Activated naive CD8-positive, alpha-beta T cell treated with anti-CD3 and anti-CD28 coated beads, Interleukin-2, amount 50 U/mL, for 24 hours (primary cell): ENCODE data around the gene PTPRT.
"Not testable (repeated sequence)": the region's sequence is repeated elsewhere in the genome, so short reads cannot be mapped to it uniquely, and the experiment has no call there.

ENCODE experiments used
- ATAC-seq: fragments of 150-1000 bp; cut with Tn5 transposase; one replicate; pipeline ENCODE4 v1.10.0; 2021
- DNase-seq: peaks from one replicate; pipeline ENCODE4 v3.0.0; 2021
- H3K27ac Mint-ChIP-seq: one replicate; pipeline ENCODE4 v1.8.0; 2021; ENCODE audit warnings: mild to moderate bottlenecking, mixed read lengths
- H3K27me3 Mint-ChIP-seq: one replicate; pipeline ENCODE4 v1.8.0; 2021; ENCODE audit warnings: mixed read lengths
- H3K36me3 Mint-ChIP-seq: one replicate; pipeline ENCODE4 v1.8.0; 2021; ENCODE audit warnings: low read depth, mixed read lengths
- H3K4me1 Mint-ChIP-seq: one replicate; pipeline ENCODE4 v1.8.0; 2021; ENCODE audit warnings: mixed read lengths
- H3K4me3 Mint-ChIP-seq: one replicate; pipeline ENCODE4 v1.8.0; 2021; ENCODE audit warnings: mild to moderate bottlenecking, moderate library complexity, mixed read lengths
- H3K9me3 Mint-ChIP-seq: one replicate; pipeline ENCODE4 v1.8.0; 2021; ENCODE audit warnings: mixed read lengths

The PTPRT gene

DNA sequence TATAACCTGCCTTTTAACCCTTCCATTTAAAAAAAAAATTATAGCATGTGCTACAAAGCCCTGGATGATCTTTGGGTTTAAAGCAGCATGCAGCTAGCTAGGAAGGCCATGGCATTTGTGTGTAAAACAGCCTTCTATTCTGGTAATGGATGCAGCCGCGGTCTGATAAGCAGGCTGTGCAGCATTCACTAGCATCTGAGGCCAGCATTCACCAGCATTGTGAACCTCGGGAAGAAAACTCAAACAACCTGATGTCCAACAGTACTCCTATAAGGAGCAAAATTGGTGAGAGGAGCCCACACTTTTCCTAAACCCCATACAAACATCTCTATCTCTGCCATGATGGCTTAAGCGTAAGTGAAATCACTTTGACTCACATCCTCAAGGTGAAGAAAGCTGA is 265.5 kb downstream of the PTPRT start:
- no peak overlapping the region for H3K4me3 Mint-ChIP-seq
- H3K4me1 Mint-ChIP-seq, result no peaks in the 10 kb centered on the region
- H3K9me3 Mint-ChIP-seq, result peaks cover 13% of the 10 kb centered on the region
- no peaks in the 10 kb centered on the region for H3K27me3 Mint-ChIP-seq
- ATAC-seq, result no peak
- no peak overlapping the region for H3K27ac Mint-ChIP-seq
- no peak for DNase-seq
- H3K36me3 Mint-ChIP-seq, result no peaks in the 10 kb centered on the region

GRCh38 chr20:42923348-42923918 is 266.3 kb downstream of the PTPRT start:
- Mint-ChIP-seq H3K4me3 (no peak overlapping the region), H3K27ac (no peak overlapping the region), H3K27me3 (no peaks in the 10 kb centered on the region), H3K9me3 (peaks cover 13% of the 10 kb centered on the region), H3K36me3 (no peaks in the 10 kb centered on the region), H3K4me1 (no peaks in the 10 kb centered on the region)
- DNase-seq (no peak), ATAC-seq (no peak)

- no peaks in the 10 kb centered on the region for H3K4me1 Mint-ChIP-seq
- ATAC-seq (no peak), DNase-seq (no peak)
- no peaks in the 10 kb centered on the region for H3K36me3 Mint-ChIP-seq
- H3K27me3 Mint-ChIP-seq, result no peaks in the 10 kb centered on the region
- no peak overlapping the region for H3K4me3 Mint-ChIP-seq
- no peak overlapping the region for H3K27ac Mint-ChIP-seq
- peaks cover 13% of the 10 kb centered on the region for H3K9me3 Mint-ChIP-seq
Measured at GRCh38 chr20:42920776-42921175, 268.9 kb downstream of the PTPRT start.

DNA sequence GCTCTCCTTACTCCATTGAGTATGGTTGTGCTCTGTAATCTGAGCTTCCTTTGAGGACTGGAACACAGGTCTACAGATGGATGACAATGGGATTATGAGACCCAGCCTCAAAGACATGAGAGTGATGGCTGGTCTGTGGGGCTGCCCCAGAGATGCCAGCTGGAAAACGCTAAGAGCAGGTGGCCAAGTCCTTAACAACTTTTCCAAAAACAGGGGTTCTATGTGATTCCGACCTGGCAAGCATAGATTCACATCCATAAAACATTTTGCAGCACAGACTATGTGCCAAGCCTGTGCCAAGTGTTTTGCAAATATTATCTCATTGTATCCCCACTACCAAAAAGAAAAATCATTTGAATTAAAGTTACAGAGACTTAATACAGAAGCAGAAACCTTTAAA is 270.4 kb downstream of the PTPRT start:
- ATAC-seq (no peak), DNase-seq (no peak)
- no peaks in the 10 kb centered on the region for H3K4me1 Mint-ChIP-seq
- no peak overlapping the region for H3K4me3 Mint-ChIP-seq
- H3K9me3 Mint-ChIP-seq, result peaks cover 13% of the 10 kb centered on the region
- no peak overlapping the region for H3K27ac Mint-ChIP-seq
- H3K36me3 Mint-ChIP-seq, result no peaks in the 10 kb centered on the region
- H3K27me3 Mint-ChIP-seq, result no peaks in the 10 kb centered on the region

- H3K4me1 Mint-ChIP-seq, result no peaks in the 10 kb centered on the region
Measured at GRCh38 chr20:42915081-42915480, 274.6 kb downstream of the PTPRT start.

GRCh38 chr20:42914302-42914701 is 275.4 kb downstream of the PTPRT start:
- Mint-ChIP-seq H3K27me3 (no peaks in the 10 kb centered on the region), H3K4me1 (no peaks in the 10 kb centered on the region), H3K4me3 (no peak overlapping the region), H3K27ac (no peak overlapping the region), H3K9me3 (peaks cover 1% of the 10 kb centered on the region), H3K36me3 (no peaks in the 10 kb centered on the region)
- ATAC-seq (no peak), DNase-seq (no peak)

More at GRCh38 chr20:42915081-42915480, 274.6 kb downstream of the PTPRT start:
- Mint-ChIP-seq H3K27me3 (no peaks in the 10 kb centered on the region), H3K9me3 (peaks cover 6% of the 10 kb centered on the region), H3K4me3 (no peak overlapping the region), H3K27ac (no peak overlapping the region), H3K36me3 (no peaks in the 10 kb centered on the region)
- DNase-seq (no peak), ATAC-seq (no peak)

- not testable (repeated sequence) for H3K36me3 Mint-ChIP-seq, H3K9me3 Mint-ChIP-seq, H3K27ac Mint-ChIP-seq, H3K4me1 Mint-ChIP-seq, ATAC-seq, H3K4me3 Mint-ChIP-seq, DNase-seq, H3K27me3 Mint-ChIP-seq
Measured at GRCh38 chr20:42910808-42911207, 278.9 kb downstream of the PTPRT start.

- ATAC-seq (no peak), DNase-seq (no peak)
- Mint-ChIP-seq H3K9me3 (no peaks in the 10 kb centered on the region), H3K36me3 (no peaks in the 10 kb centered on the region), H3K27me3 (no peaks in the 10 kb centered on the region), H3K27ac (no peak overlapping the region), H3K4me3 (no peak overlapping the region), H3K4me1 (no peaks in the 10 kb centered on the region)
Measured at GRCh38 chr20:42907730-42908129, 282.0 kb downstream of the PTPRT start.

GRCh38 chr20:42906120-42906519 is 283.6 kb downstream of the PTPRT start:
- ATAC-seq, result no peak
- H3K4me1 Mint-ChIP-seq, result no peaks in the 10 kb centered on the region
- H3K9me3 Mint-ChIP-seq, result no peaks in the 10 kb centered on the region
- no peaks in the 10 kb centered on the region for H3K36me3 Mint-ChIP-seq
- no peak for DNase-seq
- no peak overlapping the region for H3K27ac Mint-ChIP-seq
- no peak overlapping the region for H3K4me3 Mint-ChIP-seq
- no peaks in the 10 kb centered on the region for H3K27me3 Mint-ChIP-seq

GRCh38 chr20:42902509-42902908 is 287.2 kb downstream of the PTPRT start:
- DNase-seq (no peak), ATAC-seq (no peak)
- H3K36me3 Mint-ChIP-seq, result no peaks in the 10 kb centered on the region
- H3K4me3 Mint-ChIP-seq, result no peak overlapping the region
- H3K27me3 Mint-ChIP-seq, result no peaks in the 10 kb centered on the region
- no peaks in the 10 kb centered on the region for H3K9me3 Mint-ChIP-seq
- no peak overlapping the region for H3K27ac Mint-ChIP-seq
- H3K4me1 Mint-ChIP-seq, result no peaks in the 10 kb centered on the region

DNA sequence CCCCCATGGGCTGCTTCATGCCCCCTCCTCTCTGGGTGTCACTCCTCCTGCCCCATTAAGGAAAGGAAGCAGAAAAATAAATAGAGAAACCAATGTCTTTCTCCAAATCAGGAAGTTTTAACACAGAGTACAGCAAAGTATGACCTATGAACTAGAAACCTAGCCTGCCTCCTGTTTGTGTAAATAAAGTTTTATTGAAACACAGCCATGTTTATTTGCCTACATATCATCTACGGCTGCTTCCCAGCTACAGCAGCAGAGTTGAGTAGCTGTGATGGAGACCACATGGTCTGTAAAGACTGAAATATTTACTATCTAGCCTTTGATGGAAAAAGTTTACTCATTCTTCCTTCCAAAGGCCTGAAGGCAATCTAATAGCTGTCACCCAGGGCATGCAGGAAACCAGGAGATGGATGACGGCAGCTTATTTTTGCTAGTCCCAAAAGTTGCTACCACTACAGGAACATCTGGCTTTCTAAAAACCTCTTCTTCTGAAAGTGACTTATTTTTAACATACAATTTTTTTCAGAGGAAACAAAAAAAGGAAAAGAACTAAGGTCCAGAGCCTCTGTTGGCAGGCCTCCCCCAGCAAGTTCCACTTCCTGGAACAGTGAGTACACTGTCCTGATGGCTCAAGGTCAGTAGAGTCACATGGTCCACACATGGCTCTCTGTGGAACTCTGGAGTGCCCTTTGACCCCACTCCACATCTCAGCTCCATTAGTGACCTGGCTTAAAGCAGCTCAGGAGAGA is 287.8 kb downstream of the PTPRT start:
- Mint-ChIP-seq H3K36me3 (no peaks in the 10 kb centered on the region), H3K4me1 (no peaks in the 10 kb centered on the region), H3K4me3 (no peak overlapping the region), H3K27ac (no peak overlapping the region), H3K27me3 (no peaks in the 10 kb centered on the region), H3K9me3 (no peaks in the 10 kb centered on the region)
- DNase-seq (no peak), ATAC-seq (no peak)

- H3K27me3 Mint-ChIP-seq, H3K4me3 Mint-ChIP-seq, H3K9me3 Mint-ChIP-seq, H3K4me1 Mint-ChIP-seq, DNase-seq, H3K36me3 Mint-ChIP-seq, H3K27ac Mint-ChIP-seq, ATAC-seq: not testable (repeated sequence)
Measured at GRCh38 chr20:42900764-42901163, 288.9 kb downstream of the PTPRT start.

- H3K9me3 Mint-ChIP-seq, result peaks cover 10% of the 10 kb centered on the region
- DNase-seq (no peak), ATAC-seq (no peak)
- H3K4me1 Mint-ChIP-seq, result no peaks in the 10 kb centered on the region
- H3K27ac Mint-ChIP-seq, result no peak overlapping the region
- no peaks in the 10 kb centered on the region for H3K27me3 Mint-ChIP-seq
- no peaks in the 10 kb centered on the region for H3K36me3 Mint-ChIP-seq
- H3K4me3 Mint-ChIP-seq, result no peak overlapping the region
Measured at GRCh38 chr20:42895020-42895419, 294.7 kb downstream of the PTPRT start.

DNA sequence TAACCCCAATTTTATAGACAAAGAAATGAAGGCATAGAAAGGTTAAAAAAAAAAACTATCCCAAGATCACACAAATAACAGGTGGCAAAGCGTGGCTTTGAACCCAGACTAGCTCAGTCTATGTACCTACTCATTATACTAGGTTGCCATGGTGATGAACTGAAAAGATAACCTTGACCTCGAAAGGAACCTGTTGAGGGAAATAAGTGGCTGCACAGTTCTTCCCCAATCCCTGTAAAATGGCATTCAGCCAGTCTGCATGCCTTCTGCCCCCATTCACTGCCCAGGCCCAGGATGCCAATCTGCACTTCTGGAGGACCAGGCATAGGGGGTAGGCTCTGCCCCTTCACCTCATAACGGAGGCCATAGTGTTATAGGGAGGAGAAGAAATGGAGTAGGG is 295.2 kb downstream of the PTPRT start:
- peaks cover 10% of the 10 kb centered on the region for H3K9me3 Mint-ChIP-seq
- no peaks in the 10 kb centered on the region for H3K4me1 Mint-ChIP-seq
- ATAC-seq, result no peak
- no peak for DNase-seq
- no peaks in the 10 kb centered on the region for H3K27me3 Mint-ChIP-seq
- no peaks in the 10 kb centered on the region for H3K36me3 Mint-ChIP-seq
- no peak overlapping the region for H3K4me3 Mint-ChIP-seq
- no peak overlapping the region for H3K27ac Mint-ChIP-seq

DNA sequence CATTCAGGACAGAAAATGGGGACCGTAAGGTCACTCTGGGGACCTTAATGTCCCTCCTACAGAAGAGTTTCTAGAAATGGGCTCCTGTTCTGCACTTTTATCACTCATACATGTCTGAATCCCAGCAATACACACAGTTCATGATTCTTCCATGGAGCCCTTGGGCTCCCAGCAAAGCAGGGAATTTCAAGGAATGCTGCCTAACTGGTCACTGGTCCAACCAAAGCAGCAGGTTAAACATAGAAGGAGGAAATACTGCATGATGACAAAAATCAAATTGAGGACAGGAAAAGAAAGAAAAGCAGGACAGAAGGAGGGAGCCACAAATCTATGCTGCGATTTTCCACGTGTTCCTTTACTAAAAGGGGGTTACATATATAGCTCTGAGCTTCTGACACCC is 300.2 kb downstream of the PTPRT start:
- Mint-ChIP-seq H3K4me1 (no peaks in the 10 kb centered on the region), H3K27me3 (no peaks in the 10 kb centered on the region), H3K9me3 (peaks cover 10% of the 10 kb centered on the region), H3K36me3 (no peaks in the 10 kb centered on the region), H3K4me3 (no peak overlapping the region), H3K27ac (no peak overlapping the region)
- ATAC-seq, result no peak
- DNase-seq, result no peak
